GM10248 (cell line): Measurements from ENCODE around the gene UNC45B.

Experiments used
- CTCF ChIA-PET: fragments of 300-600 bp; sonication (Branson Sonifier 250); formaldehyde crosslinking; extraction: SDS; loops from one replicate; lab custom pipeline; 2021; ENCODE audit warnings: antibody characterized with exemption; lab: Yijun Ruan, JAX
- POLR2A ChIA-PET: fragments of 350-650 bp; sonication (Branson Sonifier 250); formaldehyde crosslinking; extraction: SDS; loops from one replicate; lab custom pipeline; 2020; ENCODE audit warnings: antibody characterized with exemption; lab: Yijun Ruan, JAX
- DNase-seq: peaks from one replicate; pipeline ENCODE4 v3.0.0; 2012; ENCODE audit errors: extremely low spot score
- TF ChIP-seq, protein P1 (sequence below): IDR thresholded peaks from 2 replicates; pipeline ENCODE4 v1.5.1; 2012; ENCODE audit warnings: mild to moderate bottlenecking, low read depth; ENCODE audit errors: extremely low read depth, missing control alignments, control extremely low read depth

Gene UNC45B

DNA sequence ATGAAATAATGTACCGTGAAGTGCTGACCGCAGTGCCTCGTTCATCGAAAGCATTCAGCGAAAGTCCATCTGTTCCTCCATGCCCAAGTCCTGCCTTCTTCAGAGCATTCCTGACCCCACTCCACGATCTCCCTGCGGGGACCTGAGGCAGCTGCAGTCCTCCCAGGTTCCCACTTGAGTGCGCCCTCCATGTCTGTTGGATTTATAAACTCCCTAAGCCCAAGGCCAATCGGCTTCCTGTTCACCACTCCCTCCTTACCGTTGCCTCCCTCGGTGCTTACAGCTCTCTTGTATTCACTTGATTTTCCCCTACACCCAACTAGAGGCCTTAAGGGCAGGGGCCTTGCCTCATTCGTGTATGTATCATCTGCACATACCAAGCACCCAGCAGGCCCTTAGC, 30.8 kb upstream of the UNC45B start:
- ChIA-PET CTCF (interaction anchor here (7.2 kb wide), 1 partner anchor 120 kb away, joined by 155 read pairs; no protein-coding TSS in a partner anchor), POLR2A (no interaction called here)
- DNase-seq = no peak
- TF ChIP-seq, protein P1, sequence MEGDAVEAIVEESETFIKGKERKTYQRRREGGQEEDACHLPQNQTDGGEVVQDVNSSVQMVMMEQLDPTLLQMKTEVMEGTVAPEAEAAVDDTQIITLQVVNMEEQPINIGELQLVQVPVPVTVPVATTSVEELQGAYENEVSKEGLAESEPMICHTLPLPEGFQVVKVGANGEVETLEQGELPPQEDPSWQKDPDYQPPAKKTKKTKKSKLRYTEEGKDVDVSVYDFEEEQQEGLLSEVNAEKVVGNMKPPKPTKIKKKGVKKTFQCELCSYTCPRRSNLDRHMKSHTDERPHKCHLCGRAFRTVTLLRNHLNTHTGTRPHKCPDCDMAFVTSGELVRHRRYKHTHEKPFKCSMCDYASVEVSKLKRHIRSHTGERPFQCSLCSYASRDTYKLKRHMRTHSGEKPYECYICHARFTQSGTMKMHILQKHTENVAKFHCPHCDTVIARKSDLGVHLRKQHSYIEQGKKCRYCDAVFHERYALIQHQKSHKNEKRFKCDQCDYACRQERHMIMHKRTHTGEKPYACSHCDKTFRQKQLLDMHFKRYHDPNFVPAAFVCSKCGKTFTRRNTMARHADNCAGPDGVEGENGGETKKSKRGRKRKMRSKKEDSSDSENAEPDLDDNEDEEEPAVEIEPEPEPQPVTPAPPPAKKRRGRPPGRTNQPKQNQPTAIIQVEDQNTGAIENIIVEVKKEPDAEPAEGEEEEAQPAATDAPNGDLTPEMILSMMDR = no peak

DNA sequence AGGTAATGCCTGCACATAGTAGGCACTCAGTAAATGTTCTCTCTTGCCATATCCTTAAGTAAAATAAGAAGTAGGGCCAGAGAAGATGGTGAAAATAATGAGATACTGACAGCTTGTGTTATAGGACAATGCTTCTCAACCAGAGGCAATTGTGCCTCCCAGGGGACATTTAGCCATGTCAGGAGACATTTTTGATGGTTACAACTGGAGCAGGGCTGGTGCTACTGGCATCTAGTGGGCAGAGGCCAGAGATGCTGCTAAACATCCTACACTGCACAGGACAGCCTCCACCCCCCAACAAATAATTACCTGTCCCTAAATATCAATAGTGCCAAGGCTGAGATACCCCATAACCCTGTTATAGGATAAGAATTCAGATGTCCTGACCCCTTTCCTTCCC, 29.6 kb upstream of the UNC45B start:
- POLR2A ChIA-PET = no interaction called here
- TF ChIP-seq, protein P1 = peak; percentile 46
- CTCF ChIA-PET = interaction anchor here (0.7 to 7.2 kb wide), 9 partner anchors 11 to 630 kb away, joined by 3 to 155 read pairs (median 17); partner anchors contain the start of gene NLE1
- DNase-seq = peak; percentile 46

DNA sequence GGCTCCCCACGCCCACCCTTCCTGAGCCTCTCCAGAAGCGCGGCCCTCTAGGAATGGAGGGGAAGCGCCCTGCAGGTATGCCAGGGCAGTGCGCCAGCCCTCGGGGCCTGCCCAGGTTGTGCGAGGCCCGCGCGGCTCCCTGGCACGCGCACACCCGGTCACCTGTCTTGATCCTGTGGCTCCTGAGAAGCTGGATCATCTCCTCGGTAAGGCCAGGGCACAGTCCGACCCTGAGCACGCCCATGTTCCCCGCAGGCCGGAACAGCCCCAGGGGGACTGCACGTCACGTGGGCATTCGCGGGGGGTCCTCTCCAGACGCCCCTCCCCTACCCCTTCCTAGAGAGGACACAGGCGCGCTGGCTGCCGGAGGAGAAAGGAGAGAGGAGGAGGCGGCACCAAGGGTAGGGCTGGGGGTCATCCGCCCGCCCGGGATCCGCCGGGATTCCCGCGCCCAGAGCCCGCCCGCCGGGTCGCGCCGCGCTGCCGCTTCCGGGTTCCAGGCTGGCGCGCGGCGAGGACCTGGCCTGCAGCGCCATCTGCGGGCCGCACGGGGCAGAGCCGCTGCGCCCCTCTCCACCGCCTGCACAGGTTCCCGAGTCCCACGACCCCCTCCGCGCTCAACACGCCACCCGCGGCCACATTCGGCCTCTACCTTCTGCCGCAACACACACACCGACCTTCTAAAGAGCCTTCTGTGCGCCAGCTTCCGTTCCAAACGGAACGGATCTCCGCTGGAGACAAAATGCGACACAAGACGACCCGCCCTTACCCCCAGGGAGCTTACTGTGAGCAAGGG, 28.0 kb upstream of the UNC45B start, which contains the start of gene RAD51D:
TSS of gene RAD51D (minus strand) at position 491 of the 796 bp plus-strand sequence. CDS start at position 244, 247 bp downstream.
- POLR2A ChIA-PET = interaction anchor here (0.9 kb wide), 1 partner anchor 30 kb away, joined by 3 read pairs; no protein-coding TSS in a partner anchor
- DNase-seq = peak; percentile 94
- TF ChIP-seq, protein P1 = peak; percentile 90
- CTCF ChIA-PET = interaction anchor here (0.6 to 7.2 kb wide), 51 partner anchors 8 to 758 kb away, joined by 3 to 155 read pairs (median 4); partner anchors contain the start of genes NLE1 and RFFL

DNA sequence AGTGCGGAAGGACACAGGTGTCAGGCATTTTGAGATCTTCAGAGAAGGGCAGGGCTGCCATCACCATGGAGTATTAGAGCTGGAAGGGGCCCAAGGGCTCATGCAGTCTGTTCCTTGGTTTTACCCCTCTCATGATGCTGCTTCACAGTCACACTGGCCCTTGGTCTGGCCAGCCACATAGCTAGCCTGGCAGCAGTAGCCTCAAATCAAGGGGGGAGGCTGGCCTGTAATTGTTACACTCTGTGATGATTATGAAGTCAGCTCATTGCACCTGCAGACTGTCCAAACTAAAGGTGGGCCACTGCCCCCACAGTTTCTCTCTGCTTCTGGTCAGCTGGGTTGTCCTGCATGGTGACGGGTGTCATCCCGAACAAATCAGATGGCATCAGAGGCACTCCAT, 26.3 kb upstream of the UNC45B start, which contains the start of gene FNDC8:
TSS of gene FNDC8 (plus strand) at position 301 of the 400 bp plus-strand sequence. CDS start at position 380, 79 bp downstream.
- ChIA-PET POLR2A (interaction anchor here (0.5 kb wide), 1 partner anchor 10 kb away, joined by 3 read pairs; no protein-coding TSS in a partner anchor), CTCF (interaction anchor here (2.1 to 7.2 kb wide), 4 partner anchors 10 to 579 kb away, joined by 6 to 155 read pairs (median 22); no protein-coding TSS in a partner anchor)
- no peak for DNase-seq
- TF ChIP-seq, protein P1 = no peak

DNA sequence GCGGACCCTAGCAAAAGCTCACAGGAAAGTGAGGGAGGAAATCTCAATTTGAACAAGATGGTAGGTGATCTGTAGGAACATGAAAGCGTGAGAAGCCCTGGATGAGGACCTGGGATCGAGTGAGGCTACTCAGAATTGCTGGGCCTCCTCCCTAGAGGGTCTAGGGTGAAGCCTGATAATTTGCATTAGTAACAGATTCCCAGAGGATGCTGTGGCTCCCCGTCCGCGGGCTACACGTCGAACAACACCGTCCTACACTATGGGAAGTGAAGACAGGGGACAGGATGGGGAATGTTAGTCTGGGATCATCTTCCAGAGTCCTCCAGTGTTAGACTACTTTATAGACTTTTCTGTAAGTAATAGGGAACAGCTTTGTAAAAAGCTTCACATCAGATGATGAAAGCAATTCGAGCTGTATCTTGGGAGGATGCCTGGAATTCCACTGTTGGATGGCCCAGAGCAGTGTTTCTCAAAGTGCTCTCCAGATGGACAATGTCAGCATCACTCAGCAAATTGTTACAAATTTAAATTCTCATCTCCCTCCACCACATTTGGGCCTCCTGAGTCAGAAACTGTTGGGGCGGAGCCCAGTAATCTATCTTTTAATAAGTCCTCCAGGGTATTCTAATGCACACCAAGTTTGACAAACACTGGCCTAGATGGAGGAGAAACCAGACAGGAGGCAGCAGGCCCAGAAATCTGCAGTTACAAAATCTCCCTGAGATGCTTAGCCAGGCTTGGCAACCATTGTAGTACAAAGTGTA, 19.7 kb upstream of the UNC45B start:
- CTCF ChIA-PET = interaction anchor here (0.8 to 4.4 kb wide), 6 partner anchors 9 to 708 kb away, joined by 3 to 29 read pairs (median 5); partner anchors contain the start of gene RAD51D
- DNase-seq = no peak
- TF ChIP-seq, protein P1 = no peak
- POLR2A ChIA-PET = no interaction called here
